H9 (cell line): Measurements from ENCODE around the gene SUPT20H. TPM values are rescaled to one million over a fixed set of nuclear protein-coding genes. Genes with fewer than 3 reads are reported as not detected.

ENCODE experiments used
- DNase-seq: peaks from one replicate; pipeline ENCODE4 v3.0.0-alpha.2; 2017
- H2AFZ ChIP-seq: one replicate; pipeline ENCODE4 v1.6.1; 2013; ENCODE audit warnings: mild to moderate bottlenecking, low read length, control low read depth, moderate library complexity
- H2AK5ac ChIP-seq: 2 replicates; pipeline ENCODE4 v1.6.1; 2013; ENCODE audit warnings: low read length, control low read depth, mixed read lengths; ENCODE audit not compliant: insufficient read length
- H2BK120ac ChIP-seq: one replicate; pipeline ENCODE4 v1.6.1; 2013; ENCODE audit warnings: low read depth, mild to moderate bottlenecking, low read length, control low read depth, inconsistent platforms; ENCODE audit not compliant: poor library complexity, severe bottlenecking
- H2BK12ac ChIP-seq: 2 replicates; pipeline ENCODE4 v1.6.1; 2013; ENCODE audit warnings: low read length, control low read depth, mixed read lengths, low read depth; ENCODE audit not compliant: insufficient read length
- H2BK15ac ChIP-seq: 2 replicates; pipeline ENCODE4 v1.6.1; 2013; ENCODE audit warnings: low read depth, low read length, control low read depth
- H2BK20ac ChIP-seq: one replicate; pipeline ENCODE4 v1.6.1; 2013; ENCODE audit warnings: low read depth, mild to moderate bottlenecking, low read length, control low read depth, inconsistent platforms; ENCODE audit not compliant: poor library complexity, severe bottlenecking
- H2BK5ac ChIP-seq: 2 replicates; pipeline ENCODE4 v1.6.1; 2013; ENCODE audit warnings: low read length, control low read depth, mixed read lengths; ENCODE audit not compliant: insufficient read length
- H3K14ac ChIP-seq: 2 replicates; pipeline ENCODE4 v1.6.1; 2013; ENCODE audit warnings: low read length, control low read depth; ENCODE audit not compliant: insufficient read depth
- H3K18ac ChIP-seq: 2 replicates; pipeline ENCODE4 v1.6.1; 2013; ENCODE audit warnings: low read depth, mild to moderate bottlenecking, mixed read lengths, low read length, control low read depth; ENCODE audit not compliant: insufficient read length
- H3K23ac ChIP-seq: 2 replicates; pipeline ENCODE4 v1.6.1; 2013; ENCODE audit warnings: low read length, control low read depth, mixed read lengths, low read depth; ENCODE audit not compliant: insufficient read length
- H3K23me2 ChIP-seq: 2 replicates; pipeline ENCODE4 v1.6.1; 2013; ENCODE audit warnings: low read depth, mild to moderate bottlenecking, mixed read lengths, low read length, control low read depth; ENCODE audit not compliant: insufficient read length, poor library complexity, severe bottlenecking
- H3K27ac ChIP-seq: 2 replicates; pipeline ENCODE4 v1.5.1; 2013; ENCODE audit warnings: low read length, control low read depth, mixed read lengths, low read depth; ENCODE audit not compliant: insufficient read length
- H3K27me3 ChIP-seq: 2 replicates; pipeline ENCODE4 v1.6.1; 2013; ENCODE audit warnings: low read length, control low read depth, inconsistent platforms; ENCODE audit not compliant: insufficient read depth
- H3K4ac ChIP-seq: 2 replicates; pipeline ENCODE4 v1.6.1; 2013; ENCODE audit warnings: low read depth, mild to moderate bottlenecking, control low read depth, inconsistent platforms, low read length, moderate library complexity
- H3K4me1 ChIP-seq: 2 replicates; pipeline ENCODE4 v1.6.1; 2013; ENCODE audit warnings: low read length, control low read depth, inconsistent platforms; ENCODE audit not compliant: insufficient read depth
- H3K4me2 ChIP-seq: 2 replicates; pipeline ENCODE4 v1.6.1; 2013; ENCODE audit warnings: low read length, control low read depth, mixed read lengths; ENCODE audit not compliant: insufficient read length, insufficient read depth
- H3K56ac ChIP-seq: 2 replicates; pipeline ENCODE4 v1.6.1; 2013; ENCODE audit warnings: low read depth, mild to moderate bottlenecking, mixed read lengths, low read length, control low read depth; ENCODE audit not compliant: insufficient read length
- H3K79me1 ChIP-seq: 2 replicates; pipeline ENCODE4 v1.6.1; 2013; ENCODE audit warnings: low read depth, mild to moderate bottlenecking, moderate library complexity, low read length, control low read depth, inconsistent platforms; ENCODE audit not compliant: insufficient read depth, poor library complexity, severe bottlenecking
- H3K79me2 ChIP-seq: 2 replicates; pipeline ENCODE4 v1.6.1; 2013; ENCODE audit warnings: low read length, control low read depth, inconsistent platforms; ENCODE audit not compliant: insufficient read depth
- H3K9ac ChIP-seq: 2 replicates; pipeline ENCODE4 v1.6.1; 2013; ENCODE audit warnings: low read length, control low read depth, mixed read lengths; ENCODE audit not compliant: insufficient read length; ENCODE audit errors: extremely low read depth
- H3K9me3 ChIP-seq: one replicate; pipeline ENCODE4 v1.6.1; 2013; ENCODE audit warnings: low read depth, low read length, inconsistent platforms; ENCODE audit not compliant: control insufficient read depth
- H3T11ph ChIP-seq: one replicate; pipeline ENCODE4 v1.6.1; 2013; ENCODE audit warnings: mild to moderate bottlenecking, low read length, control low read depth, inconsistent platforms
- H4K20me1 ChIP-seq: one replicate; pipeline ENCODE4 v1.6.1; 2013; ENCODE audit not compliant: control insufficient read depth, insufficient read length, insufficient read depth
- H4K5ac ChIP-seq: 2 replicates; pipeline ENCODE4 v1.6.1; 2013; ENCODE audit warnings: low read depth, mild to moderate bottlenecking, mixed read lengths, low read length, control low read depth; ENCODE audit not compliant: insufficient read length
- H4K8ac ChIP-seq: replicated peaks from 2 replicates; pipeline ENCODE4 v1.6.1; 2013; ENCODE audit warnings: low read length, control low read depth, mixed read lengths, low read depth; ENCODE audit not compliant: insufficient read length
- H4K91ac ChIP-seq: 2 replicates; pipeline ENCODE4 v1.6.1; 2013; ENCODE audit warnings: low read depth, mild to moderate bottlenecking, moderate library complexity, mixed read lengths, low read length, control low read depth; ENCODE audit not compliant: insufficient read length
- H3K27ac Mint-ChIP-seq, 3 experiments: 2 replicates in 2 of 3; 3 replicates in 1 of 3; pipeline ENCODE4 v1.8.0; 2020 to 2021; ENCODE audit warnings: mixed read lengths in 3 of 3, mild to moderate bottlenecking in 1 of 3, moderate library complexity in 1 of 3
- H3K27me3 Mint-ChIP-seq: 2 replicates; pipeline ENCODE4 v1.8.0; 2021; ENCODE audit warnings: low read depth, mild to moderate bottlenecking, moderate library complexity, mixed read lengths
- H3K36me3 Mint-ChIP-seq, 3 experiments: 2 replicates in 2 of 3; 3 replicates in 1 of 3; pipeline ENCODE4 v1.8.0; 2020 to 2021; ENCODE audit warnings: low read depth in 3 of 3, mixed read lengths in 3 of 3; ENCODE audit not compliant: insufficient read depth in 1 of 3
- H3K4me1 Mint-ChIP-seq, 2 experiments: 2 replicates each; pipeline ENCODE4 v1.8.0; 2020; ENCODE audit warnings: mixed read lengths in 2 of 2
- H3K4me3 Mint-ChIP-seq, 2 experiments: 2 replicates in 1 of 2; 3 replicates in 1 of 2; pipeline ENCODE4 v1.8.0; 2020 to 2021; ENCODE audit warnings: mild to moderate bottlenecking in 2 of 2, mixed read lengths in 2 of 2, moderate library complexity in 1 of 2
- H3K9me3 Mint-ChIP-seq, 2 experiments: 2 replicates in 1 of 2; 3 replicates in 1 of 2; pipeline ENCODE4 v1.8.0; 2020; ENCODE audit warnings: mild to moderate bottlenecking in 2 of 2, mixed read lengths in 2 of 2, moderate library complexity in 1 of 2
- WGBS: extraction: QIAGEN DNeasy Blood & Tissue Kit; methylation state at CpG from one replicate; pipeline ENCODE4 v1.1.7; 2013; ENCODE audit warnings: missing lambda C conversion rate, low lambda C conversion rate, mixed read lengths; ENCODE audit not compliant: insufficient read length; ENCODE audit errors: extremely low coverage; 5-methylcytosine and 5-hydroxymethylcytosine counted together
- total RNA-seq: library from RNA; stranded (reverse); gene quantifications from 2 replicates; pipeline ENCODE4 v1.2.1, GENCODE V29; 2021
- TF ChIP-seq, protein P1 (sequence below): fragments of 200-600 bp; sonication (generic); conservative IDR thresholded peaks from 3 replicates; pipeline ENCODE4 v1.8.0; 2021; ENCODE audit warnings: antibody characterized with exemption, mild to moderate bottlenecking

The SUPT20H gene
- total RNA-seq, 1 experiment from 2014 or later = 59.5 TPM

DNA sequence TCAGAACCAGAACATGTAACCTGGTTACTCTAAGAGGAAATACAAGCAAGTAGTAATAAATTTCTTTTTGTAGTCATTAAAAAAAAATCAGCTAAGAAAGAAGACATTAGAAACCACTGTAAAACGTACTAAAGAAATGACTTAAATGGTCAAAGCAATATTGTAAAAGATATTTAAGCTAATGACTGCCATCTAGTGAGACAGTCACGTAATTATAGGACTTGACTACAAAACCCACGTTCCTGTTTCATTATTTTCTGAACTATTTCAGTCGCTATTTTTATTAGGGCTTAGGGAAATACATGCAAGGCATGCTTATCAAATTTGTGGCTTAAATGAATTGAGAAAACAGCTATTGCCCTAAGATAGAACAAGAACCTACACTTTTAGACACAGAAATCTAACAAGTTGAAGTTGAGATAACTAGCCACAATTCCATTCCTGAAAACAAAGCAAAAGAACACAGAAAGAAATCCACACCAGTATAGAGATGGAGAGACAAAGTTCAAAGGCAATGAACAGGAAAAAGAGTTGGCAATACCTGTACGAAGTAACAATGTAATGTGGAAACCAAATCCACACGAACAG is 78.2 kb downstream of the SUPT20H start:
- Histone ChIP-seq H3K9me3 (no peaks in the 10 kb centered on the region), H3K23ac (no peak overlapping the region), H3K79me1 (no peaks in the 10 kb centered on the region), H3K18ac (no peak overlapping the region), H2BK5ac (no peak overlapping the region), H3K56ac (no peak overlapping the region), H4K91ac (no peak overlapping the region), H2BK20ac (no peak overlapping the region), H3K4me1 (no peaks in the 10 kb centered on the region), H4K5ac (no peak overlapping the region), H3K14ac (no peak overlapping the region), H3K9ac (no peak overlapping the region), H3K4me2 (no peak overlapping the region), H3K79me2 (no peaks in the 10 kb centered on the region), H3K23me2 (no peaks in the 10 kb centered on the region), H4K8ac (no peak overlapping the region), H3K27me3 (no peaks in the 10 kb centered on the region), H2BK12ac (no peak overlapping the region), H3K27ac (no peak overlapping the region), H3K4ac (no peak overlapping the region), H3T11ph (no peak overlapping the region), H4K20me1 (no peaks in the 10 kb centered on the region), H2AFZ (no peak overlapping the region), H2BK15ac (no peak overlapping the region), H2AK5ac (no peak overlapping the region), H2BK120ac (no peak overlapping the region)
- H3K27me3 Mint-ChIP-seq = no peaks in the 10 kb centered on the region
- no peaks in the 10 kb centered on the region for H3K4me1 Mint-ChIP-seq
- H3K4me3 Mint-ChIP-seq = no peak overlapping the region
- no CpG with 5 or more reads among the region's 6 CpGs for WGBS
- no peaks in the 10 kb centered on the region for H3K9me3 Mint-ChIP-seq
- peaks cover 18 to 51% (median 27%) of the 10 kb centered on the region in 3 experiments for H3K36me3 Mint-ChIP-seq
- no peak for DNase-seq
- TF ChIP-seq, protein P1, sequence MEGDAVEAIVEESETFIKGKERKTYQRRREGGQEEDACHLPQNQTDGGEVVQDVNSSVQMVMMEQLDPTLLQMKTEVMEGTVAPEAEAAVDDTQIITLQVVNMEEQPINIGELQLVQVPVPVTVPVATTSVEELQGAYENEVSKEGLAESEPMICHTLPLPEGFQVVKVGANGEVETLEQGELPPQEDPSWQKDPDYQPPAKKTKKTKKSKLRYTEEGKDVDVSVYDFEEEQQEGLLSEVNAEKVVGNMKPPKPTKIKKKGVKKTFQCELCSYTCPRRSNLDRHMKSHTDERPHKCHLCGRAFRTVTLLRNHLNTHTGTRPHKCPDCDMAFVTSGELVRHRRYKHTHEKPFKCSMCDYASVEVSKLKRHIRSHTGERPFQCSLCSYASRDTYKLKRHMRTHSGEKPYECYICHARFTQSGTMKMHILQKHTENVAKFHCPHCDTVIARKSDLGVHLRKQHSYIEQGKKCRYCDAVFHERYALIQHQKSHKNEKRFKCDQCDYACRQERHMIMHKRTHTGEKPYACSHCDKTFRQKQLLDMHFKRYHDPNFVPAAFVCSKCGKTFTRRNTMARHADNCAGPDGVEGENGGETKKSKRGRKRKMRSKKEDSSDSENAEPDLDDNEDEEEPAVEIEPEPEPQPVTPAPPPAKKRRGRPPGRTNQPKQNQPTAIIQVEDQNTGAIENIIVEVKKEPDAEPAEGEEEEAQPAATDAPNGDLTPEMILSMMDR = peak; percentile 69
- peak overlapping the region in 1 of 3 experiments; percentile 34; a peak in 1 of 7 replicates for H3K27ac Mint-ChIP-seq
